ENCODE data around the gene ZDHHC12.

GRCh38 chr9:128729302-128729701 lies 5.4 kb upstream of the ZDHHC12 start:
- TF ChIP-seq EZH2 (IDR thresholded peaks at IDR 0.05; ENCODE audit: insufficient read depth, poor library complexity, severe bottlenecking) = no peak
- TF ChIP-seq EZH2phosphoT487 (IDR thresholded peaks at IDR 0.05; ENCODE audit: insufficient read depth, low read depth) = no peak

Data from GM23248 (cell line).